Stimulated activated CD8-positive, alpha-beta memory T cell treated with anti-CD3 and anti-CD28 coated beads, Interleukin-12 subunit alpha, Interleukin-12 subunit beta, amount 100 ng/mL, for 1 hour (primary cell): Measurements from ENCODE around the gene MCHR2.

Source experiments
- DNase-seq: peaks from one replicate; pipeline ENCODE4 v3.0.0-alpha.2; 2020; ENCODE audit warnings: low read depth

The MCHR2 gene

DNA sequence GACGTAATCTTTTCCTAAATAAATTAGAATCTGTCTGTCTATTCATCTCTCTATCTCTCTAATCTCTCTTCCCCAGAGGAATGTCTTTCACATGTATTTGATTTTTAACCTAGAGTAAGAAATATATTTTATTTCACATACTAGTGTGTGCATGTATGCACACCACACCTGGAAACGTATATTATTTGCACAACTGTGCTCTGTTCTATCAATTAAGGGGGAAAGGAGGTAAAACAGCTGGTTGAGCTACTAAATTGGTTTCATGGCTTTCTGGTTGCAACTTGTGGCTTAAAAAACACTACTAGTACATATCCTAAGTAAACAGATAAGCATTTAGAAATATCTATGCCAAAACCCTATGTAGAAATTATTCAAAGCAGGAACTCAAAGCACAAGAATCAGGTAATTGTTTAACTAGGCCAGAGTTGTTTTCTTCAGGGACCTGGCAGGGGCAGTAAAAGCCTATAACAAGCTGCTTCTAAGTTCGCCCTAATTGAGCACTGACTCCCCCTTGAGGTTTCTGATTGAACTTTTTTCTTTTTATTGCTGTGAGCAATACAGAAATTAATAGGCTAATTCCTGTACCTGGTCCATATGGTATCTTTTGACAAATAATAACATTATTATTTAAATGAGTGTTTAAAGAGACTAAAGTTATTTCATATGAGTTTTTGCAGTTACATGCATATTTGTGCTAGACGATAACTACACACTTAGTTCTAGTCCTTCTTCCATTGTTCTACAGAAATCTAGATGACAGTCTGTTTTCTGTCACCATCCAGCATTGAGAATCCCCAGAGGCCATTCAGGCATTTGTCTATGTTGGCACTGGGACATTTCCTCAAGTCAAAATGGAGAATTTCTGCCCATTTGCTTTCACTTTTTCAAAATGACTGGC, 88.6 kb downstream of the MCHR2 start:
- no peak for DNase-seq

DNA sequence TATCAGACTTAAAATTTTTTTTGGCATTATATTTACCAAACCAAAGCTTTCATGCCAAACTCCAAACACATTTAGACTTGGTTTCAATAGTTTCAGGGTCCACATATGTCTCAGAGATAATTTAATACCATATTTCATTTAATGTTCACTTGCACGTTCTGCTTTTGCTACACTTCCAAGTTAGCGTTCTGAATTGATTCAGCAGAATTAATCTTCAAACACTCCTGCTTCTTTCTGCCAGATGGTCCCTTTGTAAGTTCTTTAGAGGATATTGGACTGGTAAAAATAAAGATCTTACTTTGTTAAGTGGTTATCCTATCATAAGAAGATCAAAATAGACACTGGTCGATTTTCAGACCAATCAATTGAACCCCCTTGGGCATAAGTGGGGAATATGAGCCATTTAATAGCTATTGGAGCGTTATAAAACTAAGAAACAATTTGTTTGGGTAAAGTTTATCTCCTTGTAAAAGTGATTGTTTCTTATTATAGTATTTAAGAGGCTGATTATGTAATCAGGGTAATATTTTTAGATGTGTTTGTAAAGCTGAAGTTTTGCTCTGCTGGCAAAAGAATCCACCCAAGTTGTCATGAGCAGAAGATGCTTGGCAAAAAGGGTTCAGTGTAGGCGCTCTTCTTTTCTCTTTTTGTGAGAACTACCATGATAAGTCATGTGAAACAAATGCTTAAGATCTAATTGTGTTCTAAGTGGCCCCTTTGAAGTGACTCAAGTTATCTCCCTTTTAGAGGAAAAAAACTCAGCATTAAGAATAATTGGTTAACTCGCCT, 92.2 kb downstream of the MCHR2 start:
- no peak for DNase-seq

DNA sequence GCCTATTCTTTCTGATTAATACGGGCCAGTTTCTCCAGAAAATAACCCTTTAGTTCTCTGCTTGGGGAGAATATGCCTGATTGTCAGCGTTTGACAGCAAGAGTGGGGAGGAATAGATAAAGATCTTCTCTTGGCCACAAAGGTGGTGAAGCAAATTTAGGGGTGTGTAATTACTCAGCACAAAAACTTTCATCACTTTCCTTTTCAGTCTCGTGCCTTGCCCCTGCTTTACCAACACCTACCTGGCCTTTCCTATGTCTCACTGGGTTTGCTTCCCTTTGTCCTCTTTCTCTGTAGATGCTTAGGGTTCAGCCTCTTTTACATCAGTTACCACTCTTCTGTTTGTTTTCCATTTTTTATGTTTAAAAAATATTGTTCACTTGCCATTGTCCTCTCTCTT, 99.2 kb downstream of the MCHR2 start:
- DNase-seq: no peak

DNA sequence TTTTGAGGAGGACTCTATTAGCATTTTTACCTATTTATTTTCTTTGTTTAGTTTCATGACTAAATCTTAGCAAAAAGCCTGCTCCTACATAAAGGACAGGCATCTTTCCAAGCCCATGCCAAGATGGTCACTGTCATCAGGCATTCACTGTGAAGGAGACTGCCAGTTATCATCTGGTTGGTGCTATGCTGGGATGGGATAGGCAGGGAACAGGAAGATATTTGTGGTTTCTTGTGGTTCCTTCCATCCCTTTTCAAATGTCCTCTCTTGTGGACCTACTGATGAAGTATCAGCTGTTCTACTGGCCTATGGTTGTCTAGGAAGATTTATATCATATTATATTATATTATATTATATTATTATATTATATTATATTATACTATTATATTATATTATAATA, 107.0 kb downstream of the MCHR2 start:
- DNase-seq: no peak

DNA sequence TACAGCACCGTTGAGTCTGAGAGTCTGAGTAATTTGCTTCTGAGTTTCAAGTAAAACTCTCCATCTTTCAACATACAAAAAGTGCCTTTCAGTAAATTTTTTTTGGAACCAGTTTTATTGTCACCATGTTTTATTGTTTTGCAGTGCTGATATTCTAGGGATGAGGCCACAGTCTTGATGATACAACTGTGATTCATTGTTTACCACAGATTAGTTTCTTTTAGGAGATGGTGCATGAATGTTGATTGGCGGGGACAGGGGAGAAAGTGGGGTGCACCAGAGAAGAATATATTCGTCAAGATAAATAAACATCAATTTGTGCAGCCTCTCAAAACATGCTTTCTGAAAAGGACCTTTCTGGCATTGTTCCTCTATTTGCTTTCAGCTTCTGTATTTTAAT, 109.0 kb downstream of the MCHR2 start:
- DNase-seq: no peak

DNA sequence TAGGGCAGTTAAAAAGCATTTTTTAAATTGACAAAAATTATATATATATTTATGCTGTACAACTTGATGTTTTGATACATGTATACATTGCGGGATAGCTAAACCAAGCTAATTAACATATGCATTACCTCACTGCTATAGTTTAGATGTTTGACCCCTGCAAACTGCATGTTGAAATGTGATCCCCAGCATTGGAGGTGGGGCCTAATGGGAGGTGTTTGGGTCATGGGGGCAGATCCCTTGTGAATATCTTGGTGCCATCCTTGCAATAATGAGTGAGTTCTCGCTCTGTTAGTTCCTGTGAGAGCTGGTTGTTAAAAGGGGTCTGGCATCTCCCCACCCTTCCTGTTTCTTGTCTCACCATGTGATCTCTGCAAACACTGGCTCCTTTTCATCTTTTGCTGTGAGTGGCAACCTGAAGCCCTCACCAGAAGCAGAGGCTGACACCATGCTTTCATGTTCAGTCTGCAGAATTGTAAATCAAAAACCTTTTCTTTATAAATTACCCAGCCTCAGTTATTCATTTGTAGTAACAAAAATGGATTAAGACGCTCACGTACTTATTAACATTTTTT, 111.8 kb downstream of the MCHR2 start:
- DNase-seq: no peak

DNA sequence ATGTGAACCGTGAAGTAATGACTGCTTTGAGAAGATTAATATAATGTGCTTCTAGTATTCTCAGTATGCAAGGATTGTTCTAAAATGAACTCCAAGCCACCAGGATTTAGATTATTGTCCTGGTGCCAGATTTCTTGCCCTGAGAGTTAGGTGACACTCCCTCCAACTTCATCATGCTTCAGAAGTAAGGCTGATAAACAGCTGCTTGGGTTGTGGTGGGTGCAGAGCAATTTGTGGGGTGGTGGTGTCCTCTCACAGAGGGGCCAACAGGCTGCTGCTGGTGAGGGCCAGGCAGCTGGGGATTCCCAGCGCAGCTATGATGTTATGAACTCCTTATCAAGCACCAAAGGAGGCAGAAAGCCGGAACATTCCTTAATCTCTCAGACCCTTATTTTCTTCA, 114.6 kb downstream of the MCHR2 start:
- DNase-seq: no peak

DNA sequence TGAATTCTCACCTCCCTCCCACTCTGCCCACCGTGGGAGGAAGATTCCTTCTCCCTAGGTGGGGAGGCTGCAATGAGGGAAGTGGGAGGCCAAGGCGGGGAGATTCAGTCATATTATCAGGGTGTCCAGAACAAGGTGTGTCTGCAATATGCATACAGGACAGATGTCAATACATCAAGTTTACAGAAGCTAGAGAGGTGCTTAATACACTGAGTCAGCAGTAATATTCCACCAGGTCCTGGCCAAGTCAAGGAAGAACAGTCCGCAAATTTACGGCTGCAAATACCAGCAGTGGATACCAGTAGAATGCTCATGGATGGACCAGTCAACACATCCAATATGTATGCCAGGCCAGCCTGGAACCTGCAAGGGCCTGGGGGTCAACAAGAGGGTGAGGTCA, 119.0 kb downstream of the MCHR2 start:
- DNase-seq: no peak

DNA sequence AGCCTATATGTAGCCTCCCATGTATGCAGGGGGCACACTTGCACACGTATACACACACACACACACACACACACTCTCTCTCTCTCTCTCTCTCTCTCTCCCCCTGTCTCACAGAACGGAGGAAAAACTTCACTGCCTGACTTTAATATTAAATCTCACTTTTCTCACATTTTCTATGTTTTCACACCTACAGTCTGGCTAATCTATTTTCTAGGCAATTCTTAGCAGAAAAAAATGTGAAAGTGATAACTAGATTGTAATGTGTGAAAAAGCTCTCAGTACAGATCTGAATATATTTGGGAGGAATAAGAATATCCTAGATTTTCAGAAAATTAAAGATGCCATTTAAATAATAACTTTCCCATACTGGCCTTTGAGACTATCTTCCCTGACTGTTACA, 120.9 kb downstream of the MCHR2 start:
- DNase-seq: no peak

DNA sequence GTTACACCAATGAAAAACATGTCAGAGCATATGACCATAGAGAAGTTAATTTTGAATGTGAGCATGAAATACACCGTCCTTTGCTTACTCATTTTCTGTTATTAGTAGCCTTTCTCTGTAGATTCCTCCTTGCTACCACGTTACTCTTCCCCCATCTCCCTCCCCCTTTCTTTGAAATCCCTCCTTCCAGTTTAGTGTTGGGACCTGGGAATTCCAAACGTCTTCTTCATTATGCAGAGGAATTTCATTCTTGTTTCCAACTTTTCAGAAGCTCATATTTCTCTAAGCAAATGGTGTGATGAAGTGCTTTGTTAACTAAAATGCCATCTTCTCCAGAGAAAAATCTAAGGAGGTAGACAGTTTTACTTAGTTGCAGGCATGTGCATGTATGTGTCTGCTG, 122.4 kb downstream of the MCHR2 start:
- no peak for DNase-seq
